GM19193 (cell line): ENCODE measurements around the gene ATXN1.

ENCODE experiments used
- POLR2A ChIP-seq: IDR thresholded peaks from 4 replicates; pipeline ENCODE4 v1.6.1; 2011; ENCODE audit not compliant: insufficient read depth, insufficient read length; ENCODE audit errors: extremely low read depth

The ATXN1 gene

DNA sequence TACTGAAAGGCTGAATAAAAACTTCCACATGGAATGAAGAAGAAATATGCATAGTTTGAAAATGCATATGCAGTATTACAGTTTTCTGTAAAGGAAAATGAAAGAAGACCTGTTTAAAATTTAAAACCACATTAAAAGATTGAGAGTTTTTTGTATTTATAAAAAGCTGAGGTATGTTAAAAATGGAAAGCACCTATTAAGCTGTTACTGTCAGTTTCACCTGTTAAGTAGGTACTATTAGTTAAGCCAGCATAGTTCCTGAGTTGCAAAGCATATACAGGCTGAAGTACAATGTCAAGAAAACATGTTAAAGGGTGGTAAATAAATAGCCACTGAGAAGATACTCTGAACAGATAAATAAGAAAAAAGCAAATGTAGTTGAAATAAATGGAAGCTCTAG, 69.9 kb downstream of the ATXN1 start:
- TF ChIP-seq POLR2A = no peak

DNA sequence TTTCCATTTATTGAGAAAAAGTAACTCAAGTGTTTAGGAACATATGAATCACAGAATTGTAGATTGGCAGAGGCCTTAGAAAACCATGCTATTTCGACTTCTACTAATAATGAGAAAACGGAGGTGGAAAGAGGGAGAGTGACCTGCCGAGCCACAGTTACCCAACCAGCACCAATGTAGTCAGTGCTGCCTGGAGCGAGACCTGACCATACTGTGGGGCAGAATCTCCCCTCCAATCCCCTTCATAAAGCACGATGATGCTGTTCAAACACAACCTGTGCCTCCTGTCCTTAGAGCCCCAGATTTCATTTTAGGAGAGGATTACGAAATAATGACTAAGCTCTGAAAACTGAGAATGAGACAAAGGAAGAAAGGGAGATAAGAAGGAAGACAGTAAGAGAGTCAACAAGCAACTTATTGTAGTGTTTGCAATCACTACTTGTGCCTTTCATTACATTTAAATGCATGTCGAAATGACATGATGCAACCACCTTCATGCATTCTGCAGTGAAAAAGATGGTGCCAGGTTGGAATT, 70.6 kb downstream of the ATXN1 start:
- no peak for TF ChIP-seq POLR2A

DNA sequence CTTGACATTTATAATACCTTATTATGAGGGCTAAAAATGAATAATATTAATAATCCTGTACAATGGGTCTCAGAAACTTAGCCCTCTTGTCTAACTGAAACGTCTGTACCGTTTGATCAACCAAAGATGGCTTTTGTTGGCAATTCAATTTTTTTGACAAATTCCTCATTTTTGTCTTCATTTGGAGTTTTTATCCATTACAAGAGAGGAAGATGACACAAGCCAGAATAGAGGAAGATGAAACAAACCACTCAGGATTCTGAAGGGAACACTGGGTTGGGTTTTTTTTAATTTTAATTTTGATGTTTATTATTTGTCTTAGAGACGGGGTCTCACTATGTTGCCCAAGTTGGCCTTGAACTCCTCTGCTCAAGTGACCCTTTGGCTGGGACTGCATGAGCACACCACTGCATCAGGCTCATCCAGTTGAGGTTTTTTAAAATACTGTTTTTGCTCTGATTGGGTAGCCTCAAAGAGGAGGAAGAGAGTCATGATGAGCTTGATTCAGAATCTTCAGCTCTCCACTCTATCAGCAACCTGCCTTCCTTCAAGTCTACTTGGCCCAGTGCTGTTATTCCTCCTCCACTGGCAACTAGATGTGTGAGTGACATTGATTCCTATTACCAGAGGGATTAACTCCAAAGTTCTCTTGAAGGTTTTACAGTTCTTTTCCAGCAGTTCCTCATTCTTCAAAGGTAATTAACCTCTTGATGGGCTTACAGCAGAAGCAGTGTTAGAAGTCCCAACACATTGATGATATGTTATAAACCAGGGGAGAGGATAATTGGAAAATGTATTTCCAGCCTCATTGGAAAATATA, 71.3 kb downstream of the ATXN1 start:
- no peak for TF ChIP-seq POLR2A

DNA sequence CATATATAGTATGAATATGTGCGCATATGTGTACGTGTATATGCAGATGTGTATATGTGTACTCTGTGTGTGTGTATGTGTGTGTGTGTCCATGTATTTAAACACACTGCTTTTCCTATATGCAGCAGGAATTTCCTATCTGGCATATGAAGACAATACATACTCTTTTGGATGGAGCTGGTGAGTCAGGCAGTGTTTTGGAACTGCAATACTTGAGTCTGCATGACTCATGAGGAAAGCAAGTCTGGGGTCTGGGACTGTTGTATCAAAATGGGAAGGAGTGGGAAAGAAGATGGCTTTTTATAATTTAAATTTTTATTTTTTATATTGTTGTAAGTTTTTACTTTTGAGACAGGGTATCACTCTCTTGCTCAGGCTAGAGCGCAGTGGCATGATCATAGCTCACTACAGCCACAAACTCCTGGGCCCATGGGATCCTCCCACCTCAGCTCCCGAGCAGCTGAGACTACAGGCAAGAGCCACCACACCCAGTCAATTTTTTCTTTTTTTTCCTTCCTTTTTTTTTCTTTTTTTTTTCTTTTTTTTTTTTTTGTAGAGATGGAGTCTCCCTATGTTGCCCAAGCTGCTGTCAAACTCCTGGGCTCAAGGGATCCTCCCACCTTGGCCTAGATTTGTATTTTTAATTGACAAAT, 72.2 kb downstream of the ATXN1 start:
- TF ChIP-seq POLR2A = no peak

DNA sequence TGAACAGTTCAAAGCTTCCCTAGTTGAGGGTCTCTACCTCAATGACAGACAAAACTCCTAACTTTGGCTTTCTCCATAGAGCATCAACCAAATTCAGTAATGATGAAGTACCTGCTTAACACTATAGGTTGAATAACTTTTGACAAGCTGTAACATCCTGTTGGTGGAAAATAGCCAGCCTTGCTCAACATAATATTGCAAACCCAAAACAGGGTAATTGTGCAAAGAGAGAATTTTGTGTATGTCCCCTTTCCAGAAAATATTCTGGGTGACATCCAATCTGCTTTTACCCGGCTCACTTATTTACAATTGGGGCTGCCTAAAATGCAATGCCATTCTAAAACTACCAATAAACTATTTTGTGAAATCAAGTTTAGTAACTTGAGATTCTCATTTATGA, 72.8 kb downstream of the ATXN1 start:
- no peak for TF ChIP-seq POLR2A

DNA sequence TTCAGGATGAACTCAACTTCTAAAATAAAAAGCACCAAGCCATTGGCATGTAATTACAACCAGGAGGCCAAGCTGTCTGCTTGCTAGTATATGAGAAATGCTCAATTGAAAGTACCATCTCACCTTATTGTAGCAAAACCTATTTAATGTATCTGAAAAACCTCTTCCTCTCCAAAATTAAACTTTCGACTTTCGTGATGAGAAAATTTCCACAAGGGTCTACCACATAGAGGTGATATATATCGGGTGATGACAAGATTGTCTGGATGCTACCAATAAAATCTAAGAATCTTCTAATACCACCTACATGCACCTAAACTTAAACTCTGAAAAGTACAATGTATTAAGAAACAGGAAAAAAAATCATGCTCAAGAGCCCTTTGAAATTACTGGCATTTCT, 74.2 kb downstream of the ATXN1 start:
- TF ChIP-seq POLR2A = no peak

DNA sequence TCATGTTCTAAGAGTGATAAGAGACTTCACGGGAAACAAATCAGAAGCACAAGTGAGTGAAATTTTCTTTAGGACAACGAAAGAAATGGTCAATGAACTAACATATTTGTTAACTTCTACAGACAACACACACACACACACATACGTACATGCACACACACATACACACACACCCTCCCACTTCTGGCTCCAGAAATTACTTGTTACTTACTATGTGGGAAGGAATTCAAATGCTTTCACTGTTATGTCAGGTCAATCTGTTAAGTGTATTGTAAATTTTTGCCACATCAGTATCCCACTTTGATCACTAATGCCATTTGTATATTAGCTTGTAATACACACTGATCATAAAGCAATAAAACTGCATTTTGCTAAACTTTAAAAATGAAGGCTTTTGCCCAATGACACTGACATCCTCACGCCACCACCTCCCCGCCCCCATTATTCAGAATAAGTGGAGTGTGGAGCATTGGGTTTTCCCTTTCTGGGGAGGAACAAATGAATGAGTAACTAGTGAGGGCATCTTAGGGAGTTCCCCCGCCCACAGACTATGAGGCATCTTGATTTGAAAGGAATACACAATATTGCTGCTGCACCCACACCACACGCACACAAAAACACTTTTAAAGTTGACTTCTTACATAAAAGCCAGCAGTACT, 76.2 kb downstream of the ATXN1 start:
- no peak for TF ChIP-seq POLR2A

DNA sequence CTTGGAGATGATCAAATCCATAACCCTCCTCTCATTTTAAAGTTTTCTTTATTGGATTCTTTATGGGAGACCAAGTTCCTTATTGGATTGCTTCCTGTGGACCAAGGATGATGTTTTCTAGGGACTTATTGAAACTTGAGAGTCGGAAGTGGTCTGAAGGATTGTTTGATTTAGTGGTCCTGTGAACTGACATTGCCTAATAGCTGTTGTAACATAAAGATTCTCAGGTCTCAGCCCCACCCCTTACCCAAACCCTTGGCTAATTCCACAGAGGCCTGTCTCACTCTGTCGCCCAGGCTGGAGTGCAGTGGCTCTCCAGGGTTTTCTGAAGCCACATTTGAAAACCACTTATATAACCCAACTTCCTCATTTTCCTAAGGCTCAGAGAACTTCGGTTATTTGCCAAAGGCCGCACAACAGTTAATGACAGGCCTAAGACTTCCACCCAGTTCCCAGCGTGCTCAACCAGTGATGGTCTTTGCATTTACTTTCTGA, 77.0 kb downstream of the ATXN1 start:
- TF ChIP-seq POLR2A = no peak

DNA sequence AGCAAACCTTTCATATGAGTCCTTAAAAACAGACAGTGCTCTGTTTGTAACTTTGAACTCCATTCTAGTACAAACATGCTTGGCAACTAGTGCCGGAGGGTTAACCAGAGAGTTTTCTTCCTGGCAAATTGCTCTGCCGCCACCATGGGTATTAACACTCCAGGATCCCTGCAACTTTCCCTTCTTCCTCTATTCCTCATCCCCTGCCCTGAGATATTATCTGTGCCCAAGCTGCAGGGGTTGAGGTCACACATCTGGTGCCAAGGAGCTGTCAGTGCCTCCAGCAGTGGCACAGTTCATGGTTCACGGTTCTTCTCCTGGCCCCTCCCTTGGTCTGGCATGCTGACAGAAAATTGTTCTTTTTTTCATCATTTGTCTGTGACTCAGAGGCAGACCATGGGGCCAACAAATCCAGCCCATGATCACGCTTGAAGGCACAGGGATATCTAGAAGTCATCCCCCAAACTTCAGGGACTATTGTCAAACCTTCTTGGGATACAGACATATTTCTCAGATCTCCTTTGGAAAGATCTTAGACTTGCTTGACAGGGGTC, 77.5 kb downstream of the ATXN1 start:
- no peak for TF ChIP-seq POLR2A

DNA sequence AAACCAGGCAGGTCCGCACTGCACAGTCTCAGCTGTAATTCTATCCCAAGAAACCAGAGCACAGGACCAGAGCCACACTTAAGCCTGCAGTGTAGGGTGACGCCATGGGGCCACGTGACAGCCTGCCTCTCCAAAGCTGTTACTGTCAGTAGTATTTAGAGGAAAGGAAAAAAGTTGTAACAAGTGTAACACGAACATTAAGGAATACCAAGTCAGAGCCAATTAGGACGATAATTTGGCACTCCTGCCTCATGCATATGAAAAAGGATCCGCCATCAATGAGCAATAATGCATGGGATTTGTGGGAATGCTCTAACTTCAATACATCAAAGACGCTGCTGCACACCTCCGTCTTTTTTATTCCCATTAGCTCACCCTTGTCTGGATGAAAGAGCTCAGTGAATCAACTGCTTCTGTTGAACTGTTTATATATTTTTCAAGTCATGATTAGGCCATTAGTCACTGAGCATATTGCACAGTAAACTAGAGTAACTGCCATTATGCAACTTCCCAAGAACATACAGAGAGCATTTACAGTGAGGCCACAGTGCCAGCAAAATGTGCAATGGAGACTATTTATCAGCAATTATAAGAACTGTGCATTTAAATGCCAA, 79.9 kb downstream of the ATXN1 start:
- TF ChIP-seq POLR2A = no peak

DNA sequence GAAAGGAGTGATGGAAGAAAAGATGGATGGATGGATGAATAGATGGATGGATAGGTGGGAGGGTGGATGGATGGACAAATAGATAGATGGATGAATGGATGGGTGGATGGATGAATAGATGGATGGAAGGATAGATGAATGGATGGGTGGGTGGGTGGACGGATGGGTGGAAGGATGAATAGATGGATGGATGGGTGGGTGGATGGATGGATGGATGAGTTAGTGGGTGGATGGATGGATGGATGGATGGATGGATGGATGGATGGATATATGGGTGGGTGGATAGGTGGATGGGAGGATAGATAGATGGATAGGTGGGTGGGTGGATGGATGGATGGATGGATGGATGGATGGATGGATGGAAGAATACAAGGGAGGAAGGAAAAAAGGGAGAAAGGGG, 82.2 kb downstream of the ATXN1 start:
- TF ChIP-seq POLR2A = no peak

DNA sequence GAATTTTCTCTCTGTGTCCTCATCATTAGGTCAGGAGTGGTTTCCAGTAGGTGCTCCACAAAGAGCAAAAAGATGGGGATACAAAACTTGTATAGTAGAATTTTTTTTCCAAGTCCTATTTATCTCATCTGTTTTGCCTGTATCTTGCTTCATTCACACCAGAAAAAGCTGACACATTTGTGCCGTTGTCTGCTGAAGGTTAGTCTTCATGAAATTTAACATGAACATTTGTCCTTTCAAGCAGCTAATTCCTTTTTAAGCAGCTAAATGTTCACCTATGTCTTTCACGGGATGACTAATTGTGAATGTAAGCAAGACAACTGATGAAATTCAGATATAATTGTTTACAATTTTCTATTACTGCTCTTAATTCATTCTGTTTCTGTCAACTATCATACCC, 83.8 kb downstream of the ATXN1 start:
- no peak for TF ChIP-seq POLR2A

DNA sequence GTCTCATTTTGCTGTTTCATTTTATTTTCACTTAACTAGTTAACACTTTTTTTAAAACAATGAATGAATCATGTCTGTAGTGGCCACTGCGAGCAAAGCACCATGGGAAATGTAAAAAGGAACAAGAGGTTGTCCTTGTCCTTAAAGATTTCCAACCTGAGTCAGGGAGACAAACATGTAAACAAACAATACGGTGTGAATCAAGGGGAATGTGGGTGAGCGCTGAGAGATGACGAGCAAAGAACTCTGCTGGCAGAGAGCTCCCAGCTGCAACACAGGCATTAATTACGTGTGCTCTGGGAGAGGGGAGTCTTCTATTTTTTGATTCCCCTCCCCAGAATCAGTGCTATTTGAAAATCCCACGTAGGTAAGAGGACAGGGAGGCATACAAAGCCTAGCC, 84.3 kb downstream of the ATXN1 start:
- TF ChIP-seq POLR2A = no peak

DNA sequence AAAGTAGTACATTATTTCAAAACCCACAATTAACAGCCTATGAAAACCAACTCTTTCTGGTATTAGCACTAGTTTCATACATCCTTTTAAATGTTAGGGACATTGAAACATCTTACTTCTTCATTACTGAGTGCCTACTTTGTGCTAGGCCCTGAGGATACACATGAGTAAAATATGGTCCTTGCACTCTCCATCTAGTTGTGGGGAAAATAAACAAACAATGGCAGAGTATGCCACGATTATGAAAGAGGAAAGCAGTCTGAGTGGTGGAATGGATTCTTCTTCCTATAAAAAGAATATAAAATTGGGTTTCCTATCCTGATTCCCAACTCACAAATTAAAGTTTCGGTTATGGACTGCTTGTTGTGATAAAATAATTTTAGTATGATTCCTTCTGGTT, 84.9 kb downstream of the ATXN1 start:
- no peak for TF ChIP-seq POLR2A
